Measurements from ENCODE around the gene STAU1.

GRCh38 chr20:49118307-49118706 is 69.8 kb downstream of the STAU1 start:
- no peak for TF ChIP-seq CTCF (IDR thresholded peaks at IDR 0.05 in 4 of 5, conservative IDR thresholded peaks at IDR 0.05 in 1 of 5)
- TF ChIP-seq POLR2A (IDR thresholded peaks at IDR 0.05): no peak

Data from gastrocnemius medialis (tissue), 4 donors.